Eye (tissue), 1 donor: ENCODE data around the gene ELL3.
A peak's percentile ranks its signal among the peaks of the same experiment; 100 is the strongest.
"Not testable (repeated sequence)": the region's sequence is repeated elsewhere in the genome, so short reads cannot be mapped to it uniquely, and the experiment has no call there.

Experiments used
- DNase-seq: peaks from one replicate; pipeline ENCODE4 v3.0.0-alpha.2; 2015

The ELL3 gene

GRCh38 chr15:43789409-43789808 lies 12.6 kb upstream of the ELL3 start:
- DNase-seq = no peak

GRCh38 chr15:43779016-43779415 lies 2.2 kb upstream of the ELL3 start:
- no peak for DNase-seq

DNA sequence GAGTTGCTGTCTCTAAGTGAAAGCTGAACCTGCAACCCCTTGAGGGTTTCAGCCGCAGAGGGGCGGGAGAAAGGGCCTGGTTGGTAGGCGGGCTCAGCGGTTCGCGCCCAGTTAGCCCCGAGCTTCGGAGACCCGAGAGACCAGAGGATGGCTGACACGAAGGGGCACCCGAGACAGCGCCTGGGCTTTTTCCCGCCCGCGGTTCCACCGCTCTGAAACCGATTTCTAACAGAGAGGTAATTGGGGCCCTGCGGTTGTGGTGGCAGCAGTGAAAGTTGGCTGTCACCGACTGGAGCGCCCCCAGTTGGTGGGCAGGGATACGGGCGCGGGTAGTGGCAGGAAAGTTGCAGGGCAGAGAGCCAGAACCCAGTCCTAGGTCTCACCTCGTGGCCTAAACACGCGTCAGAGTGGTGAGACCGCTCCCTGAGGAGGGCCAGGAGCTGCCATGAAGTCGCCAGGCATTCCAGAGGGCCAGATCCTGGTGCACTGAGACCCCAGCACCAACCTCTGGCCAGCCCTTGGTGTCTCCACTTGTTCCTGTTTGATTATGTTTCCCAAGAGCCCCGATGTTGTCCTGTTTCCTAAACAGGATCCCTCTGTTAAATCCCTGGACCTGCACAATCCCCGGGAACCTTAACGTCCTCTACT lies 625 bp upstream of the ELL3 start:
- peak; percentile 90 for DNase-seq

DNA sequence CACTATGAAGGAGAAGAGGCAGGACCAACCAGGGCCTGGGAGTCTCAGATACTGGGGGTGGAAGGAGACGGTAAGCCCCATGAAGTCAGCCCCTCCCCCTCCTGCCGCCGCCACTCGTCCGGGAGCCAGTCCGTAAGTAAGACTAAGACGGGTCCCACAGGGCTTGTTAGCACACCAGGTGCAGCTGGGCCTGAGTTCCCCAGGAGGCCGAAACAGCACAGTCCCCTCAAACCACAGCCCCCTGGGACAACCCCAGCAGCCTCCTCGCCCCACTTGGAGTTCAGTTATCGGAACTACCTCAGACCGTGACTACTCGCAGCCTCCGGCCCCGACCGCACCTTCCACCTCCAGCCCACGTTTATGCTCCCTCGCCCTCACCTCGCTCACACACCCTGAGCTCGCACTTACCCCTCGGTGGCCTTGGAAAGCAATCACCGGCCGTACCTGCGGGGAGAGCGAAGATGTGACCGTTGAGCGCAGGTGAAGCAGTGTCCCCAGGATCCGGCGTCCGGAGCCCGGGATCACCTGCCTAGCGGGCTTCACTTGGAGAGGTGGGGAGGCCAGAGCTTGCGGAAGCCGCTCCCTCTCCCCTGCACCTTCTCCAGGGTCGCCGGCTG lies 557 bp downstream of the ELL3 start:
- DNase-seq = peak; percentile 45

- peak; percentile 48 for DNase-seq
Observed at GRCh38 chr15:43775411-43775965, 1.3 kb downstream of the ELL3 start.

DNA sequence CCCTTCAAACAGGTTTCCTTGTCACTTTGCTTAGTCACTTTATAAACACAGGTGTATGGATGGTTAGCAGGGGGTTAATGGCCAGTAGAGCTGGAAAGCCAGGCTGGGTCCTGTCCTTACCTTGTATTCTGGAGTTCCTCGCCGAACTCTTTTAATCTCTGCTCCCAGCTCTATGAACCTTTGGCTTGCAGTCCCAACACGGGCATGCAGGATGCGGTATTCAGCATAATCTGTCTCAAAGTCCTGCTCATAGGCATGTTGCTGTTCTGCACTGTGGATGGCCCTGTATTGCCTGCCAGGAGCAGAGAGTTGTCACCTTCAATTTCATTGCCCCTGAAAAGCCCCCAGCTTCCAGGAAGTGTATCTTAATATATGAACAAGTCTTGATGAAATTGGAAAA lies 2.7 kb downstream of the ELL3 start:
- no peak for DNase-seq

- DNase-seq = no peak
Observed at GRCh38 chr15:43772624-43773023, 4.1 kb downstream of the ELL3 start.

- DNase-seq = no peak
Observed at GRCh38 chr15:43771816-43772215, 5.0 kb downstream of the ELL3 start.

DNA sequence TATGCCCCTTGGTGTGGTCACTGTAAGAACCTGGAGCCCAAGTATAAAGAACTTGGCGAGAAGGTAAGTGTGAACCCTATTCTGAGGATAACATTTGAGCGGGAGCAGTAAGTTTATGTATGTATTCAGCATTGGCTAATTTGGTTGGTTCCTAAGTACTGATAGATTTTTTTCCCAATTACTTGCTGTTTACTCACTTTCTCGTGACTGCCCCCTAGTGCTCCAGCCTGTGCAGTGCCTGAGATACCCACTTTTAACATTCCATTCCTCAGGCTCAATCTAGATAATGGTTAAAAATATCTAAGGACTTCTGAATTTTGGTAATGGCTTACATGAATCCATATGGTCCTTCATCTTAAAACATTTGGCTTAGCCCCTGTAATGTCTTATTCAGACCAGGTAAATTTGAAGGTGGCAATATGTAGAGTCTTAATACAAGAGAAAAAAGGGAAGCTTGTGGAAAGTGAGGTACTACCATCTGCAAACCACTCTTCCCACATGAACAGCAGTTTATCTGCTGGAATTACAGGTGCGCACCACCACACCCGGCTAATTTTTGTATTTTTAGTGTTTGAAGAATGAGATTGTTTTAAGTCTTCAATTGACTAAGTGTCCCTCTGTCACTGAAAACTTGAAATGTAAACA lies 7.1 kb downstream of the ELL3 start:
- DNase-seq = peak; percentile 67

GRCh38 chr15:43763819-43764446 lies 12.8 kb downstream of the ELL3 start:
- DNase-seq = no peak

GRCh38 chr15:43762824-43763223 lies 13.9 kb downstream of the ELL3 start:
- DNase-seq = no peak

DNA sequence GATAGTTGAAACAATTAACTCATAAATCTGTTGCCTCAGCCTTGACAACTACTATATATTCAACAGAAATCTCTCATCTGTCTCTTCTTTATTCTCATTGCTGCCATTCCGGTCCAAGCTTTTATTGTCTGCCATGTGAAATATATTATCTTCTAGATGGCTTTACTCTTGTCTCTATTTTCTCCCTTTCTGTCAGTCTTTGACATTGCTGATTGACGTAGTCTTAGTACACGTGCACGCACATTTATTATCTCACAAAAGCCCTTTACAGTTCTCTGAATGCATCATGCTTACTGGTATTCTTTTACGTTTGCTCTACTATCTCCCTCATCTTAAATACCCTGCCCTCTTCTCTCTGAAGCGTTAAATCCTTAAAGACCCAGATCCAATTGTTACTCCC lies 24.9 kb downstream of the ELL3 start:
- DNase-seq = no peak

- no peak for DNase-seq
Observed at GRCh38 chr15:43749690-43750345, 26.9 kb downstream of the ELL3 start.

DNA sequence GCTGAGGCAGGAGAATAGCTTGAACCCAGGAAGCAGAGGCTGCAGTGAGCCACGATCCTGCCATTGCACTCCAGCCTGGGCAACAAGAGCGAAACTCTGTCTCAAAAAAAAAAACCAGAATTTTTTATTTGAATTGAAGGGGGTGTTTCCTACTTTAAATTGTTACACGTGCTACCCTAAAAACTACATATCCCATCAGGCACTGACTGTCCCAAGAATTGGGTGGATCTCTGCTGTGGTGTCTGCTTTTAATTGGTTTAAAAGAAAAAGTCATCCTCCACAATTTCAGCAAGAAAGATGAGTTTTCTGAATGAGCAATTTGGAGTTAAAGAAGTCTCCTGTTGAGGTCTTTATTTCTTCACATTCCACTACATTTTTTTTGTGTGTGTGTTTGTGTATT lies 28.4 kb downstream of the ELL3 start:
- no peak for DNase-seq

- not testable (repeated sequence) for DNase-seq
Observed at GRCh38 chr15:43746903-43747309, 29.9 kb downstream of the ELL3 start.

- peak; percentile 97 for DNase-seq
Observed at GRCh38 chr15:43746245-43746902, 30.4 kb downstream of the ELL3 start, which contains the start of gene PDIA3. Gene PDIA3 (plus strand): TSS chr15:43746438. CDS start chr15:43746540, 102 bp downstream.

DNA sequence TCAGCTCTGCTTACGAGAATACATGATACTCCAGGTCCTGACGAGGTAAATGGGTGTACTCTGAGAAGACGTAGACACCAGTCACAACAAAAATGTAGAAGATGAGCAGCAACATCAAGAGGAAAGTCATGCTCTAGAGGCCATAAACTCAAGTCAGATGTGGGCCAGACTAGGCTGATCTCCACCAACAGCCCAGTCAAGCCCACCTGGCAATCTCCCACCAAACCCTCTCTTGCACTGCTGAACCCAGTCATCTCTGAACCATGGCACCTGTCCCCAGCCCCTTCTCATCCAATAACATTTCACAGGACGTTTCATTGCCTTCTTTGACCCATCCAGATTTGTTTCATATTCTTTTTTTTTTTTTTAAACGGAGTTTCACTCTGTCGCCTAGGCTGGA lies 41.4 kb downstream of the ELL3 start:
- DNase-seq = no peak

- not testable (repeated sequence) for DNase-seq
Observed at GRCh38 chr15:43728053-43728725, 48.6 kb downstream of the ELL3 start.

GRCh38 chr15:43726306-43726705 lies 50.5 kb downstream of the ELL3 start:
- DNase-seq = not testable (repeated sequence)

GRCh38 chr15:43723151-43723550 lies 53.6 kb downstream of the ELL3 start:
- DNase-seq = no peak
